ENCODE measurements around the gene RNFT2. TPM values are rescaled to one million over a fixed set of nuclear protein-coding genes. Genes with fewer than 3 reads are reported as not detected.

The RNFT2 gene
- total RNA-seq, 1 donor from 2014 or later: 20.0 TPM

- H3K36me3 Mint-ChIP-seq (ENCODE audit: low read depth, unreplicated experiment): no peaks in the 10 kb centered on the region
- no peak for TF ChIP-seq CTCF (IDR thresholded peaks at IDR 0.05; ENCODE audit: unreplicated experiment)
- no peak overlapping the region for H3K27ac Mint-ChIP-seq (ENCODE audit: unreplicated experiment)
- no peak for DNase-seq (ENCODE audit: low spot score)
- no peak overlapping the region for H3K4me3 Mint-ChIP-seq (ENCODE audit: unreplicated experiment)
- no peaks in the 10 kb centered on the region for H3K9me3 Mint-ChIP-seq (ENCODE audit: unreplicated experiment)
- peaks cover 1% of the 10 kb centered on the region for H3K27me3 Mint-ChIP-seq (ENCODE audit: unreplicated experiment)
- peaks cover 8% of the 10 kb centered on the region for H3K4me1 Mint-ChIP-seq (ENCODE audit: unreplicated experiment)
Observed at GRCh38 chr12:116691636-116692035, 46.5 kb upstream of the RNFT2 start.

DNA sequence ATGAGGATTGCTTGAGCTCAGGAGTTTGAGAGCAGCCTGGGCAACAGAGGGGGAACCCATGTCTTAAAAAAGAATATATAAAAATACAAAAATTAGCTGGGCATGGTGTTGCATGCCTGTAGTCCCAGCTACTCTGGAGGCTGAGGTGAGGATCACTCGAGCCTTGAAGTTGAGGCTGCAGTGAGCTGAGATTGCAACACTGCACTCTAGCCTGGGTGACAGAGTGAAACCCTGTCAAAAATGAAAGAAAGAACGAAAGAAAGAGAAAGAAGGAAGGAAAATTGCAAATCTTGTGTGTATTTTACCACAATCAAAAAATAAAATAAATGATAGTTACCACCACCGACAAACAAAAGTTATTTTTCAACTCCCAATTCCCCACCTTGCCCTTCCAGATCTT, 45.5 kb upstream of the RNFT2 start:
- no peaks in the 10 kb centered on the region for H3K36me3 Mint-ChIP-seq (ENCODE audit: low read depth, unreplicated experiment)
- peaks cover 8% of the 10 kb centered on the region for H3K4me1 Mint-ChIP-seq (ENCODE audit: unreplicated experiment)
- H3K27me3 Mint-ChIP-seq (ENCODE audit: unreplicated experiment): peaks cover 1% of the 10 kb centered on the region
- no peak overlapping the region for H3K4me3 Mint-ChIP-seq (ENCODE audit: unreplicated experiment)
- TF ChIP-seq CTCF (IDR thresholded peaks at IDR 0.05; ENCODE audit: unreplicated experiment): no peak
- H3K27ac Mint-ChIP-seq (ENCODE audit: unreplicated experiment): no peak overlapping the region
- no peak for DNase-seq (ENCODE audit: low spot score)
- H3K9me3 Mint-ChIP-seq (ENCODE audit: unreplicated experiment): no peaks in the 10 kb centered on the region

DNA sequence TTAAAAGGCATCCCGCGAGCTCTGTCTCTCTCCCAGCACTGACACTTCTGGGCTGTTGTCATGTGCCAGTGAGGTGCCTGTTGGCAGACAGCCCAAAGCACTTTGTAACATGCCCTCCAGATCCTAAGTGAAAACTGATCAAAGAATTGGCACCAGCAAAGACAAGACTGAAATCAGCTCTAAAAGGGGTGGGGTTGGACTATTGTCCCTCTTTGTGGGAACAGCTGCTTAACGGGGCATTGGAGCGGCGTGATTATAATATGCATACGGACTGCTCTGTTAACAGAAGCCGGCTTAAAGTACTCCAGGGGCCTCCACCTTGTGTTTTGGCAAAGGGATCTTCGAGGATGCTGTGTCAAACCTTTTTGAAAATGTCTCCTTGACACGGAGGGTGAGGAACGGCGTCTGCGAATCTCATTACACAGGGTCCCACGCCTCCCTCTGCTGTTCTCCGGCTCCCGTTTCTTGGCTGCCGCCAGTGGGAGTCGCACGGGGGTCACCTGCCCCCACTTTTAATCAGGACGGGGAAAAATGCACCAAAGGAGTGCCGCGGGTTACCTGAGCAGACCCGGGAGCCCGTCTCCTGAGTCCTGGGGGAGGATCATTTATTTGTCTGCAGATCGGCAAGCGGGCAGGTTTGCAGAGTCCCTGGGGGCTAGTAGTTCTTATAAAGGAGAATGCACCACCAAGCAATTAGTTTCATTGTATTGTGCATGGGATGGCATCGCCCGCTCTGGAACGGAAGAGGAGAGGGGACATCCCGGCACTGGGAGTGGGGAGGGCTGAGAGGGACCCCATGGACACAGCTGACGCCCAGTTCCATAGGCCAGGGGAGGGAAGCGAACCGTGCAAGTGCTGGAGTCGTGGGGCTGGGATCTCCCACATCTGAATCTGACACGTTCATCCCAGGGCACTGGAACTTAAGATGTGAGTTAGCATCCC, 44.6 kb upstream of the RNFT2 start:
- Mint-ChIP-seq H3K4me3 (ENCODE audit: unreplicated experiment) (no peak overlapping the region), H3K27ac (ENCODE audit: unreplicated experiment) (no peak overlapping the region), H3K27me3 (ENCODE audit: unreplicated experiment) (peaks cover 1% of the 10 kb centered on the region), H3K4me1 (ENCODE audit: unreplicated experiment) (peaks cover 8% of the 10 kb centered on the region), H3K9me3 (ENCODE audit: unreplicated experiment) (no peaks in the 10 kb centered on the region), H3K36me3 (ENCODE audit: low read depth, unreplicated experiment) (no peaks in the 10 kb centered on the region)
- no peak for DNase-seq (ENCODE audit: low spot score)
- no peak for TF ChIP-seq CTCF (IDR thresholded peaks at IDR 0.05; ENCODE audit: unreplicated experiment)

DNA sequence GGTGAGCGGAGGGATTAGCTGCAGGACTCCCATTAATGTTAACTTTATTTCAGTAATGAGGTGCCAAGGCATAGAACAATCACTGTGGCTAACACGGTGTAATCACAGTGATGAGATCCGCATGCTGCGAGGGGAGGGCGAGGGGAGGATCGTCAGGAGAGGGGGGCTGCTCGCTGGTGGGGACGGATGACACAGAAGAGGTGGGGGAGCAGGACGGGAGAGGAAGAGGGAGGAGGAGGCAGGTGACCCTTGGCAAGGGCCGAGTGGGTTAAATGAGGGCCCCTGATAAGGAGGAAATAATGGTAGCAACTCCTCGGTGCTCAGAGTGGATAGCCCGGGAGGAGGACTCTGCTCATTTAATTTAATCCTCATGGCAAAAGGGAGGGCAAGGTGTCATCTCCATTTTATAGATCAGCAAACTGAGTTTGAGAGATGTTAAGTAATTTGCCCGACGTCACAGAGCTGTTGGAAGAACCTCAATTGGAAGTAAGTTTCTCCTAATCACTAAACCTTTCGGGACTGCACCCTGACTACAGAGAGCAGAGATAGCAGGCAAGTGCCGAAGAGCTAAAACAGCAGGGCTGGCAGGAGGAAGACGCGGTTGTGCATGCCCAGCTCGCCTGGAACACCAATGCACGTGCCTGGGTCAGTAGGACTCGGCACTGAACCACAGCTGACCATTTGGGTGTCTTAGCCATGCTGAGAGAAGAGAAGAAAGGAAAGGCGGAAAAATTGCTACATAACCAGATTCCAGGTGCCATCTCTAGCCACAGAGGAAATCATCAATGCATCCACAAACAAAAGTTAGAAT, 43.3 kb upstream of the RNFT2 start:
- Mint-ChIP-seq H3K4me3 (ENCODE audit: unreplicated experiment) (no peak overlapping the region), H3K27me3 (ENCODE audit: unreplicated experiment) (peaks cover 3% of the 10 kb centered on the region)

More for the DNA sequence above, 43.3 kb upstream of the RNFT2 start:
- H3K27ac Mint-ChIP-seq (ENCODE audit: unreplicated experiment): no peak overlapping the region
- no peaks in the 10 kb centered on the region for H3K36me3 Mint-ChIP-seq (ENCODE audit: low read depth, unreplicated experiment)
- H3K4me1 Mint-ChIP-seq (ENCODE audit: unreplicated experiment): peaks cover 8% of the 10 kb centered on the region
- DNase-seq (ENCODE audit: low spot score): no peak
- no peak for TF ChIP-seq CTCF (IDR thresholded peaks at IDR 0.05; ENCODE audit: unreplicated experiment)
- no peaks in the 10 kb centered on the region for H3K9me3 Mint-ChIP-seq (ENCODE audit: unreplicated experiment)

All from endothelial cell (in vitro differentiated cells).